GM21526 (cell line): ENCODE measurements around the gene PLXNA2.

Experiments used
- ATAC-seq: cut with Tn5 transposase; IDR thresholded peaks from one replicate; pipeline ENCODE4 v1.9.1; 2021; ENCODE audit warnings: moderate library complexity; ENCODE audit not compliant: unreplicated experiment, low FRiP score

PLXNA2 gene

DNA sequence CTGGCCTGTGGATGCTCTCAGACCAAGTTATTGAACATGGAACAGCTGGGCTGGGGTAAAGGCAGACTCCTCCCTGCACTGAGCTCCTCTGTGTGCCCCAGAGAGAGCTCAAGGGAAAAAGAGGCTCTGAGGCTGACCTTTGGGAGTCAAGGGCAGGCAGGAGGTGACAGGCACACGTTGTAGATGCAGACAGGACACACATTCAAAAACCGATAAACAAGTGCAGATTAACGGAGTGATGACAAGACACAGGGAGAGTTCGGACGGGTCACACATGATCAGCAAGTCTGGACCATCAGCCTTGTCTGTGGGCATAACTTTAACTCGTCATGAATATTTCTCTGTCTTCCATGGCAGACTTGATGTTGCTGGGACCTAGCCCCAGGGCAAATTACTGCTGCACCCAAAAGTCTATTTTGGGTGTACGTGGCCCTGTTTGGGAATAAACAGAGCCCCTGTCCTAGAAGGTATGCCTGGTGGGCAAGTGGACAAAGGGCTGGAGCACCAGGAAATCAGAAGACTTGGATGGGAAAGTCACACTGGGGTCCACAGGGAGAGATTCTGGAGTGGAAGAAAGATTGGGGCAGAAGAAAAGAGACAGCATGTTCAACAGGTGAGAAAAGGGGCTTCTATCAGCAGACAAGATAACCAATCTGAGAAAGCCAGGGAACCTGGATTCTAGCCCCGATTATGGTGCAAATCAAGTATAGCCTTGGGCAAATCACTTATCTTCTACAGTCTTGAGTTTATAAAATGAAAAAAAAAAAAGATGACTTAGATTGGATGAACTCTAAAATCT, 74.9 kb downstream of the PLXNA2 start:
- no peak for ATAC-seq

DNA sequence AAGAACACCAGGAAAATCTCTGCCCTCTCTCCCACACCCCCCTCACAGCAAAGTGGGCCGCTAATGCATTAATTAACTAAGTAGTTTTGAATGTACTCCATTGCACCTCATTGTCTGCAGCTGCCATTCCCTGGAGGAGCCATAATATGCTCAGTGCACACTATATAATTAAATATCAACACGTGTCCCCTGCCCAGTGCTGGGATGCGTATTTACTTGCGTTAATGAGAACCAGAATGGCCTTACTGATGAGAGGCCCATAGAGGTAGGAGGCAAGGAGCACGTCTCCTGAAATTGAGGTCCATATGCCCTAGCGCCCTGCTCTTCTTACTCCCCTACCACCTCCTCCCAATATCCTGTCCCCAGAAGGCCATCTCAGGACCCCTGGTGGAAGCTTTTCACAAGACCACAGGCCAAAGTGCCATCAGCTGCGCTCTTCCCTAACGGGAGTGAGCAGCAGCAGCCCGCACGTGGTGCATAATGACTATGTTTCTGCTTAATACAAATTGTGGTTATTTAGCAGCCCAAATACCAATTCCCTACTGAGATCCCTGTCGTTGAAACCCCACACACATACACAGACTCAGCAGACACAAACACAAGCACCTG, 76.8 kb downstream of the PLXNA2 start:
- no peak for ATAC-seq

DNA sequence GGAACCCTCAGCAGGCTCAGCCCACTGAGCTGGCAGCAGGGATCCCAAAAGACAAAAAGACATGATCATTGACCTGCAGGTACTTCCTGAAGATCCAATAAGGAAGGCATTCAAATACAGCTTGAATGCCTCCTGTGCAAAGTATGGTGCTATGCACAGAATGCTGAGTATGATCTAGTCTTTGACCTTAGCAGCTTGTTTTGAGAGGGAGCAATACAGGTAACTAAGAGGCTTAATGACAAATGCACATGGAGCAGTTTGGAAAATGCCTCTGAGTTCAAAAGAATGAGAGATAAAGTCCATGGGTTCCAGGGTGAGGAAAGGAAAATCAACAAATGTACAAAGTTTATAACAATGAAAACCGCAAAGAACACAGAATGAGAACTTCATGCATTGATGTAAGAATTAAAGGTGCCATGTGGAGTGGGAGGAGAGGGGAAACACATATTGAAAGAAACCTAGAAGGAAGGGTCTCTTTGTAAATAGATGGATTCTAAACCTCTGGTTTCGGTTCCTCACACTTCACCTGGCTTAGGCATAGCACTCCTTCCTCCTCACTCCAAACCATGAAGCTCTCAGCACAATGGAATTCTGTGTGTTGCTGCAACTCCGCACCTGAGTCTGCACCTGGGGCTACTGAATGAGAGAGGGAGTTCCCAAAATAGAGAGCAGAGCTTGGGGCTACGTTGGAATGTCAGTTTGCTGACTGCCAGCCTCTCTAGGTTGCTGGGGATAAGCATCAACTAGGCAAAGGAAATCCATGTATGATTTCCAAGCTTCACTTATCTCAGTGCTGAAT, 77.6 kb downstream of the PLXNA2 start:
- ATAC-seq: no peak

DNA sequence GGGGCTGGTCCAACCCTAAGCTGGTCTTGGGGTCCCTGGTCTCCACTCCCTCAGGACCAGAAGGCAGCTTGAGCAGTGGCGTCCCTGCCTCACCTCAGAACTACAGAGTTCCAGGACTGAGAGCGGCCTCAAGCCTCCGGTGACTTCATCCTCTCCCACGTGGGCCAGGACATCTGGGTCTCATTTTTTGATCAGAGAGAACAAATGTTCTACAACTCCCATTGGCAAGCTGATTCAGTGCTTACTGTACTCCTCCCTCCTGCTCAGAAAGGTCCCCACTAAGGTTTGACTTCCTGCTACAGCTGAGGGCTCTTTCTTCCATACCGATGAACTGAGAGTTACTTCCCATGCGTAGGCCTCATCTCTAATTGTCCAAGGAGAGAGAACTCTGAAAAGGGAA, 78.5 kb downstream of the PLXNA2 start:
- no peak for ATAC-seq

DNA sequence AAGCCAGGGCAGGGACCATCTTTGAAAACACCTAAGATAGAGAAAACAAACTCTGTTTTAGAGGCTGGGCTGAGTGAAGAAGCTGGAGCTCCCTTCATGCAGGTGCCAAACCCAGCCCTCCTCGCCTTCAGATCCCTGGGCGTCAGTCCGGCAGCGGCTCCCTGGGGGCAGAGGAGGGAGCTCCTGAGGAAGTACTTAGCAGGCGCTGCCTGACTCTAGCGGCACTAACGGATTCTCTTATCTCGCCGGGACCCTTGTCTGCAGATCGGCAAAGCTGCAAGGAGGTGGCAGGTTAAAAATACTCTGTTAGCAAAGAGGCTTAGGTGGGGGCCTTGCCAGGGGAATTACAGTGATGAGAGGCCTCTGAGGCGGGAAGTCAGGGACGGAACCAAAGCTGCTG, 79.6 kb downstream of the PLXNA2 start:
- ATAC-seq: no peak

DNA sequence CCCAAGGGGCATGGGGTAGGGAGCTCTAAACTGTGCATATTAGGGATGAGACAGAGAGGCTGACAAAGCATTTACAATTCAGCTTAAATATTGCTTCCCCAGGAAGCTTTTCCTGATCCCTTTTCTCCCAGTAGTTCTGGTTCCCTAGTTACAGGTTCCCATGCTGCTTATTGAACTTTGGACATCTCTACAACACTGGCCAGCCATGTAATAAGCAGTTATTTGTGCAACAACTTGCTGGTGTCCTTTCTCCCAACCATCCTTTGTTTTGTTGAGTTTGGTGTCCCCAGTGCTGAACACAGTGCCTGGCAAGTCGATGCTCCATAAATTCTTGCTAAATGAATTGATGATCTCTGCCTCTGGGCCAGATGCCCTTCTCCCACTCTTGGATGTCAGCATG, 80.6 kb downstream of the PLXNA2 start:
- ATAC-seq: no peak

DNA sequence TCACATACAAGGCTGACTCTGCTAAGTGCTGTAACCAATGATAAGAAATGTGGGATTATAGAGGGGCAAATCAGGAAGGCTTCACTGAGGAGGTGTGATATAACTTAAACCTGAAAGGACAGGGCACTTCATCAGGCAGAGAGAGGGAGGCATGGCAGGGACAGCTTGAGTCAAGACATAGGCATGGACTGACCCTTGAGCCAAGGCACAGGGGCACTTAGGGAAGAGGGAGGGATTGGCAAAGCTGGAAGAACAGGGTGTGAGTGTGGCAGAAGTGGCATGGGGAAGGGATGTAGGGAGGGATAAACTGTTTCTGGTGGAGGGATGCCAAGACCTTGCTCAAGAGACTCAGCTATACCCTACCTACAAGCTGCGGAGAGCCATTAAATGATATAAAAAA, 81.3 kb downstream of the PLXNA2 start:
- ATAC-seq: no peak

DNA sequence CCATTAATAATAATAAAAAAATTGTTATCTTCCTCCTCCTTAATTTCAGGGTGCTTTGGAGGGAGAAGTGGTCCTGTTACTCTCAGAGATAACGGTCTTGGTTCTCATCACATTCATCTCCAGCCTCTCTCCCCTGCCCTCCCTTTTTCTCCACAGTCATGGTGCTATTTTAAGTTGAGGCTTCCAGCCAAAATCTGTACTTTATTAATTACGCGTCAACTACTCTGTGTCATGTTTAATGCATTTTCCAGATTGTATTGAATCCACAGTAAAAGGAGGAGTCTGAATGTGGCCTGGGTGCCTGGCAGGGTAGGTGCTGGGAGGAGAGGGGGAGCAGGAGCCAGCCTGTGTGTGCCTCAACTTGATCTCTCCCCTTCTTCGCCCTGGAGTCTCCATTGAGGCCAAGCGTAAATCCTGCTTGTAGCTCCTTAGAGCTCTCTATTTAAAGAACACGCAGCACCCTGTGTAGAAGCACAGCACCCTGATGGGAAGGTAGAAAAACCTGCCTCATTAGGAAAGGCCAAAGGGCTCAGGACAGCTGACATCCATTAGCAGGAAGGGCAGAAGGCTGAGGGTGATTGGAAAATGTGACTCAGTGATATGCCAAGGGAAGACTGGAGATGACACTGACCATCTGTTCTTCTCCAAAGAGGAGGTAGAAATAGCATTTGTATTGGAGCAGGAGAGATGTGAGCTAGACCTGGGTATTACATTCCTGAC, 82.4 kb downstream of the PLXNA2 start:
- ATAC-seq: no peak

DNA sequence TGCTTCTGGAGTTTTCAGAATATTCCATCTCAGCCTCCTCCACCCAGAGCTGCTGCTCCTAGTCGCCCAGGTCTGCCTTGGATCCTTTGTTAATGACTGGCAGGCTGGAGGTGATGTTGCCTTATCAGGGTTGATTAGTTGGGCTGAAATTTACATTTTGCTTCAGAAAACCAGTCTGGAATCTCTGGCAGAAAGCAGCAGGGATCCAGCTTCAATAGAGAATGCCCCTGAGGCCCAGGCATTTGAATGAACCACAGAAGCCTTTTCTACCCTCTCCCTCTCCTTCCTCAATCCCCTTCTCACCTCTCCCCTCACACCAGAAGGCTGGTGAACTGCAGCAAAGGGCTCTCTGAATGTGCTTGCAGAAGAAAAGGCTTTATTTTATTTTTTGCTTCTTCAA, 83.2 kb downstream of the PLXNA2 start:
- ATAC-seq: no peak

DNA sequence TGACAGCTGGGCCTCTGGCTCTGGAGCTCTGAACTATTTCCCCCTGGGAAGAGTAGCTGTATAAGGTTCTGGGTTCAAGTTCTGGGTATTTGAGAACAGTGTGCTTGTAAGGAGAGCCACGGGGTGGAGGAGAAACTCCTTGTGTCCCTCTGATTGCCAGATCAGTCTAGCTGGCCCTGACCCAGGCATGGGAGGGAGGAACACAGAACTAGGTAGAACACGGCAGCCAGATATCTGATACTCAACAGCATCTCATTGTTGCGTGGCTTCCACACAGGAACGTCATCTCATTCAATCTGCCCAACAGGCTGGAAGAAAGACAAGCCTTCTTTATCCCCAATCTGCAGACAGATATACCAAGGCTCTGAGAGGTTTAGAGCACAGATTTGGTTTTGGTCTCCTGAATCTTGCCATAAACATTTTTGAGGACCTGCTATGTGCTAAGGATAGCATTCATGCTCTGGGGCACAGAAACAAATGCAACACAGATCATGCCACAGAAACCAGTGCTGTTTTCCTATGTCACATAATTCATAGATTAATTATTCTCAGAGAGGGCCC, 83.8 kb downstream of the PLXNA2 start:
- ATAC-seq: no peak

DNA sequence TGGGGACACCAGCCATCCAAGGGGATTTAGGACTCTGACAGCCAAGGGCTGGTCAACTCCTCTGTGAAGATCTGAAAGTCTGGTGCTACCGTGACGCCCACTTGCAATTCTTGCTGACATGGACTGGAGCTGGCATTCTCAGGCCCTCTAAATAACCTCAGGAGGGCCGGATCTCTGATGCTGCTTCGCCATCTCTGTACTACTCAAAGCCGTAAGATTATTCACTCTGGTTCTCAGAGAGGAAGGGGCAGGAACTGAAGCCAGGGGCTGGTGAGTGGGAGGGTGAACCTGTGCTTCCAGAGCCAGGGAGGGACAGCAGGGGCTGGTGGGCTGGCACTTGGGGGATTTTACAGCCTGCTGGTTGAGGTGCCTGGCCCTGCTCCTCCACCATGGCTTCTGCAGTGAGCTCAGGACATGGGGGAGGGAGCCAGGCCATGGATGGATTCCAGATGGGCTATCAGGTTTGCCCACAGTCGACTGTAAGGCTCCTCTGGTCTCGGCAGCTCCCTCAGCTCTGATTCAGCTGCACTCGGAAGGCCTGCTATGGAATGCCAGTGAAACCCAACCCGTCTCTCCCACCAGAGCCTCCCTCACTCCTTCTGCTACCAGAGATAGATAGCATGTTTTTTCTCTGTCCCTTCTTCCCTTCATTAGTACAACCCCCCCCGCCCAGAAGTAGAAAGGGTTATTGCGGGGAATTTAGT, 84.5 kb downstream of the PLXNA2 start:
- ATAC-seq: peak; percentile 24

DNA sequence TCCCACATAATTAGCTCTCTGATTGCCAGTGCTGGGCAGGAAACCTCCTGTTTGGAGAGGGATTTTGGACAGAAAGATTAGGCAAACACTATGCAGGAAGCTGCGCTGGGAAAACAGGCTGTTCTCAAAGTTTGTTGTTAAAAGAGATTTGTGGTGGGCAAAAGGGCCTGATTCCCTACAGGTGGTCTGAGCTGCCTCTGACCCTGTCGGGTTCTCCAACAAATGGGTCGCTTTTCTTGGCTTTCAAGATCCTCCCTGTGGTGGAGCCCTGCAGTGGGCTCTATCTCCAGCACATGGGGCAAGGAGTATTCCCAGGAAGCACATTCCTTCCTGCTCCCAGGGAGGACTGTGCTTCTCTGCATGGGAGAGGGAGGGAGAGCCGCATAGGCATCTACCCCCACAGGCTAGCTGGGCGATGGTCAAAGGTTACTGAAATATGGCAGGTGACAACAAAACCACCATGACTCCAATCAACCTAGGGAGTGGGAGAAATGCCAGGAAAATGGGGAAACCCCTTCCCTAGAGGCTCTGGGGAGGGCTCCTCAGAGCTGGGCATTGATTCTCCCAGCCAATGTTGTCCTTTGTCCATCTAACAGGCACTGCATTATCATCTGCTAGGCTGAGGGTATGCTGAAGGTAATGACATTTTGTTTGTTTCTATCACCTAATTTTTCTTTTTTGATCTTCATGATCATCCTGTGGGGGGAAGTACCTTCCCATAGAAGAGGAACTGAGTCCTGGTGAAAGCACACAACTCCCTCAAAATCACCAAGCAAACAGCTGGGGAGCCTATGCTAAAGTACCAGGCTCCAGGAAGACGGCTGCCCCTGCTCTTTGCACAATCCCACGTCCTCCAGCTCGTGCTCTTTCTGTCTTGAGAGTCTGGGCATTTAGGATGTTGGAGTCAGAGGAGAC, 85.3 kb downstream of the PLXNA2 start:
- peak; percentile 56 for ATAC-seq

DNA sequence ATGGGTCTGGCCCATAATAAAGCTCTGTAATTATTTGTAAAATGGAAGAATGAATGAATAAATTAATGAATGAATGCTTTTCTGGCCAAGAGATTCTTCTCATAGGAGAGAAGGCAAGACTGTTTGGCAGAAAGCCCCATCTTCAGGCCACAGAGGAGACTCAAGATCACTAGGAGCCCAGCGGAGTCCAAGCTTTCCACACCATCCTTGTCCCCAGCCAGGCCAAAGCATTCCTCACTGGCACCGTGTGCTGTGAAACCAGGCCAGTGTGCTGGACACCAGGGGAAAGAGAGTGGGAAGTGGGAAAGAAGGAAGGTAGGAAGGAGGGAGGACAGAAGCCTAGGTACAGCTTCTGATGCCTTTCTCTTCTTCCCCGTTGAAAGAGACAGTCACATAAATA, 86.4 kb downstream of the PLXNA2 start:
- no peak for ATAC-seq

DNA sequence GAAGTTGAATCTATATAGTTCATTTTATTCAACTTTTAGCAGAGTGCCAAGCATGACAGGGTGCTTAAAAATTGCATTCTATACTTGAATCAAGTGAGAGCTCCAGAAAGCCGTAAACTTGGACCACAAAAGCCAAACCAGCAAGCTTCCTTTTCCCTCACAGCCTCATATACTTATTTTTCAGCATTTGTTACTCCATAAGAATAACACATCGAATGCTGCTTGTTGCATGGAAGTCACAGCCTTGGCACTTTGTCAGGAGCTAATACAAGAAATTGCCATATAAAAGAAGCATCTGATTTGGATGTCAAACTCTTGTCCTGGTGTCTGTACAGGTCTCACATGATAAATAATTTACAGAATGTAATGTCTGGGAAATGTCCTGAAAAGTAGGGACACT, 87.4 kb downstream of the PLXNA2 start:
- ATAC-seq: no peak

DNA sequence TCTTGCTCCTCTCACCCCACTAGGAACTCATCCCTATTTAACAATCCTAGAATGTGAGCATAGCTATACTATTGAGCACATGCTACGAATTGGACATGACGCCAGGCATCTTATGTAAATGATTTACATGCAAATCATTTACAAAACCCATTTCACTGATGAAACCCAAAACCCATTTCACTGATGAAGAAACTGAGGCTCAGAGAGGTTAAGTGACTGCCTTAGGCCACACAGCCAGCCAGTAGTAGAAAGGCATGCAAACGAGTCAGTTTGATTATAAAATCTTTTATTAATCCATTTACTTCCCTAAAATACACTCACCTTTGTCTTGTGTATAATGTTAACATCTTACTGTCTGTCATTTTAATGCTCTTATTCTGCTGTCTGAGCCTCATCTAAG, 87.9 kb downstream of the PLXNA2 start:
- ATAC-seq: no peak

DNA sequence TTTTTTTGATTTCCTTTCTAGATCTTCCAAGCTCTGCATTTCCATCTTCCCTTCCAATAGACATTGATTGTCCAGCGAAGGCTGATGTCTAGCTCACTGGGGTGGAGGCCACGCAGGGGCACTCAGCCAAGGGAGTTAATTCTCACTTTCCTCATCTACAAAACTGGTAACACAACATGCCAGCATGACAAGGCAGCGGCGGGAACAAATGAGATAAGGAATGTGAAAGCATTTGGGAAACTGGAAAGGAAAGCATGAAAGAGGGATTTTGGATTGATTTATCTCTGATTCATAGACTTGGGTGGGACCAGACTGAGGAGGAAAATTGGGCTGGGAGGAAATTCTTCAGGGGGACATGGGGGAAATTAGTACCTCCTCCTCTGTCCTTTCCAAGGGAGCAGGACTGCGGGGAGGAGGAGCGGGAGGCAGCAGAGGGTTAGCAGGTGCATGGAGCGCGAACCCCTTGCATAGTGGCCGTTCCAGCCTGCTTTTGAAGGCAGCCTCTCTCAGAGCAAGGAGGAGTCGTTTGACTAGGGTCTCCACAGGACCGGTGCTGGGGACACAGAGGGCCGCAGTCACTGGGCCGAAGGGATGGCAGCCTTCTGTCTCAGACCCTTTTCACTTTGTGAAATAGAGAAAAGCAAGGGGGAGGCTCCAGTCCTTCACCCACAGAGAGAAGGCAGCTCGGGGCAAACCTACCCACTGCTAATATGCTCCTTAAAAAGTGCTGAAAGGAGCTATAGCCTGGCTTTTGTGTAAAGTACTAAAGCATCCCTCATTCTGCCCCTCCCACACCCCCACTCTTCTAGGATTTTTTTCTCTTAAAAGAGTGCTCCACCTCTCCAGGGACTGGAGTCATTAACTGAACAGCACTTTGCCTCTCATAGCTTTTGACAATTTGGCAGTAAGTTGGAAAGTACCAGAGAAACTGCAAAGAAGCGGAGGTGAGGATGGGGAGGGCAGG, 89.2 kb downstream of the PLXNA2 start:
- no peak for ATAC-seq

DNA sequence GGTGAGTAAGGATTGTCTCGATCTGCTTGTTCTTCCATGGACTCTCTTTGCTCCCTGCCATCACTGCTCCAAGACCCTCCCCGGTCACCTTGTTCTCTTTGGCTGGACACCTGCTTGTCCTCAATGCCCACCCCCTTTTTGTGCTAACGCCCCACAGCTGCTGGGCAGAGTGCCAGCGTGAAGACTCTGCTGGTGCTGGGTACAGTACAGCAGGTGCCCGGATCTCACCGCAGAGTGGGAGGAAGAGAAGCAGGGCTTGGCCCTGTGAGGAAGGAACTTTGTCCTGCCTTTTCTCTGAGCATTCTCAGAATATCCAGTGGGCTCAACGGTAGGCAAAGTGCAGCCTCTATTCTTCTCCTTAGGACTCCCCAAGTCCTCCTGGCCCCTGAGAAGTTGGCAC, 90.1 kb downstream of the PLXNA2 start:
- ATAC-seq: no peak

DNA sequence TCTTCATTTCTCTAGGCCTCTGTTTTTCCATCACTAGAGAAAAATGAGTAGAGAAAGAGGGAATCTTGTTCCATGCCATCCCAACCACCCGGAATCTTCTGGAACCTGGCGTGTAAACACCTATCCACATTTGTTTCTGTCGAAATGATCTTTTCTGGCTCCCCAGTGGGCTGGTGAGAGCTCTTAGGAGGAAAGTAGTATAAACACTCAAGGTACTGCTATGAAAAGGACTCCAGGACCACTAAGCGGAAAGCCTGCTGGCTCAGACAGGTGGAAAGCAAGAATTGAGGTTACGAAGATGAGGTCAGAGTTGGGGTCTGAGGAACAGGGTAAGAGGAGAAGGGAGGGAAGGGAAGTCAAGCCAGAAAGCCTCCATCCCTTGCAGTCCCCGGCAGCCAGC, 90.8 kb downstream of the PLXNA2 start:
- ATAC-seq: no peak
